WTC11 (cell line): ENCODE measurements around the gene PDZD2. TPM values are rescaled to one million over a fixed set of nuclear protein-coding genes. Genes with fewer than 3 reads are reported as not detected.

Experiments
- ATAC-seq: fragments of 200-7000 bp; cut with Tn5 transposase; 2 replicates; pipeline ENCODE4 v1.10.0; 2021; ENCODE audit warnings: mild to moderate bottlenecking, moderate library complexity
- CTCF ChIA-PET: fragments of 300-600 bp; sonication (Branson Sonifier 250); formaldehyde crosslinking; loops from one replicate; lab custom pipeline; 2021; ENCODE audit warnings: antibody characterized with exemption; lab: Charles Lee
- POLR2A ChIA-PET: fragments of 350-600 bp; sonication (Branson Sonifier 250); formaldehyde crosslinking; loops from one replicate; lab custom pipeline; 2021; ENCODE audit warnings: antibody characterized with exemption; lab: Charles Lee
- DNase-seq: peaks from one replicate; pipeline ENCODE4 v3.0.0; 2021; ENCODE audit warnings: low spot score
- H3K27ac Mint-ChIP-seq: 2 replicates; pipeline ENCODE4 v1.8.0; 2021; ENCODE audit warnings: mixed read lengths
- H3K27me3 Mint-ChIP-seq: 2 replicates; pipeline ENCODE4 v1.8.0; 2021; ENCODE audit warnings: low read depth, mild to moderate bottlenecking, moderate library complexity, mixed read lengths
- H3K36me3 Mint-ChIP-seq: 2 replicates; pipeline ENCODE4 v1.8.0; 2021; ENCODE audit warnings: mixed read lengths
- H3K4me1 Mint-ChIP-seq: 2 replicates; pipeline ENCODE4 v1.8.0; 2022; ENCODE audit warnings: mixed read lengths
- H3K4me3 Mint-ChIP-seq: 2 replicates; pipeline ENCODE4 v1.8.0; 2021; ENCODE audit warnings: mild to moderate bottlenecking, moderate library complexity, mixed read lengths
- H3K9me3 Mint-ChIP-seq: 2 replicates; pipeline ENCODE4 v1.8.0; 2021; ENCODE audit warnings: mixed read lengths
- ELF4 ChIP-seq: sonication (generic); formaldehyde crosslinking; IDR thresholded peaks from 2 replicates; pipeline ENCODE4 v1.8.1; 2022; ENCODE audit warnings: low read depth, mild to moderate bottlenecking, moderate library complexity, missing genetic modification reagents
- GABPB1 ChIP-seq: sonication (generic); formaldehyde crosslinking; IDR thresholded peaks from 2 replicates; pipeline ENCODE4 v1.8.1; 2023; ENCODE audit warnings: mild to moderate bottlenecking, missing genetic modification reagents
- GTF2I ChIP-seq: fragments of 250-450 bp; sonication (Bioruptor Pico); conservative IDR thresholded peaks from 2 replicates; pipeline ENCODE4 v1.4.0; 2021; ENCODE audit warnings: mild to moderate bottlenecking
- HMGA2 ChIP-seq: fragments of 250-450 bp; sonication (Bioruptor Pico); IDR thresholded peaks from 2 replicates; pipeline ENCODE4 v1.4.0; 2021; ENCODE audit warnings: mild to moderate bottlenecking, moderate library complexity
- NFATC4 ChIP-seq: fragments of 250-450 bp; sonication (Bioruptor Pico); IDR thresholded peaks from 2 replicates; pipeline ENCODE4 v1.9.0; 2021; ENCODE audit warnings: mild to moderate bottlenecking
- NFYB ChIP-seq: sonication (generic); formaldehyde crosslinking; conservative IDR thresholded peaks from 2 replicates; pipeline ENCODE4 v1.8.0; 2022; ENCODE audit warnings: low read depth, missing genetic modification reagents
- SMAD3 ChIP-seq: sonication (generic); formaldehyde crosslinking; IDR thresholded peaks from 2 replicates; pipeline ENCODE4 v1.8.0; 2022; ENCODE audit warnings: missing genetic modification reagents, mild to moderate bottlenecking, borderline replicate concordance
- SOX15 ChIP-seq: fragments of 250-450 bp; sonication (Bioruptor Pico); IDR thresholded peaks from 2 replicates; pipeline ENCODE4 v1.9.0; 2021; ENCODE audit warnings: mild to moderate bottlenecking
- TEAD4 ChIP-seq: sonication (generic); formaldehyde crosslinking; IDR thresholded peaks from 2 replicates; pipeline ENCODE4 v1.8.0; 2022; ENCODE audit warnings: mild to moderate bottlenecking, missing genetic modification reagents
- TP53 ChIP-seq: sonication (generic); formaldehyde crosslinking; IDR thresholded peaks from 2 replicates; pipeline ENCODE4 v1.8.1; 2023; ENCODE audit warnings: mild to moderate bottlenecking, missing genetic modification reagents
- ZNF317 ChIP-seq: sonication (generic); formaldehyde crosslinking; IDR thresholded peaks from 2 replicates; pipeline ENCODE4 v1.8.1; 2023; ENCODE audit warnings: low read depth, mild to moderate bottlenecking, moderate library complexity, missing genetic modification reagents, borderline replicate concordance
- total RNA-seq: library from RNA; stranded (reverse); gene quantifications from 3 replicates; pipeline ENCODE4 v1.2.3, GENCODE V29; 2021
- TF ChIP-seq, protein P1 (sequence below): sonication (generic); formaldehyde crosslinking; IDR thresholded peaks from 2 replicates; pipeline ENCODE4 v1.8.0; 2022; ENCODE audit warnings: missing genetic modification reagents
- TF ChIP-seq, protein P2 (sequence below): fragments of 250-450 bp; sonication (Bioruptor Pico); conservative IDR thresholded peaks from 2 replicates; pipeline ENCODE4 v1.9.0; 2021; ENCODE audit warnings: mild to moderate bottlenecking
- TF ChIP-seq, protein P3 (sequence below): sonication (generic); formaldehyde crosslinking; conservative IDR thresholded peaks from 2 replicates; pipeline ENCODE4 v1.8.1; 2023; ENCODE audit warnings: mild to moderate bottlenecking, low read depth, missing genetic modification reagents, moderate library complexity
- TF ChIP-seq, protein P4 (sequence below): fragments of 250-450 bp; sonication (Bioruptor Pico); IDR thresholded peaks from 2 replicates; pipeline ENCODE4 v2.1.2; 2022; ENCODE audit warnings: mild to moderate bottlenecking, moderate library complexity

Gene PDZD2
- total RNA-seq, 1 experiment from 2014 or later, result 11.4 TPM

DNA sequence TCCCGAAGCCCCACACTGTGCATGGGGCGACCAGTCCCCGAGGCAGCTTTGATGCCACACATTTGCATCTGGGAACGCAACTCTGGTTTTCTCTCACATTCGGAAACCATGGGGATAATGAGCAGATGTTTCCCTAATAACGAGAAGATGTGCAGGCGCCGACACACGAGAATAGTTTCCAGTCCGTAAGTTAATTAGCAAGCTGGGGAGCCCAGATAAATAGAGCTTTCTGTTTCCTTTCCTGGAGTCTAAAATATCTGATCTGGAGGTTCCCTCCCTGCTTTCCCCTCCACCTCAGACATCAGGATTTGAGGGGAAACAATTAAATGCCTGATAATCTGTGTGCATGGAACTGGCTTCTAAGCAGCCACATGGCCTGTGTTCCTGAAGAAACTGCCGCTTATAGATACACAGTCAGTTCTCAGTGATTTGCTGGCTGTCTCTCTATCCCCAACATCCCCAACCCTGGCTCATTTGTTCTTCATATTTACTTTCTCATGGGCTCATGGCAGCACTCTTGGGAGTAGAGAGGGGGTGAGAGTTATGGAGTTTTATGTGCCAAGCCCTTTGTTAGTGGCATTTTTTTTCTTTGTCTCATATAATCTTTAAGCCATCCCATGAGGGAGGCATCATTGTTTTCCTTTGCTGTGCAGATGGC, 62.8 kb downstream of the PDZD2 start:
- Mint-ChIP-seq H3K4me3 (no peak overlapping the region), H3K9me3 (no peaks in the 10 kb centered on the region)
- no peak for DNase-seq
- CTCF ChIA-PET, result interaction anchor here (0.9 to 1.0 kb wide), 2 partner anchors 107 to 318 kb away, joined by 4 to 5 read pairs; no protein-coding TSS in a partner anchor
- no peak for ATAC-seq
- no peak for TF ChIP-seq TEAD4
- TF ChIP-seq SOX15 (CRISPR knock-in tag), result no peak
- TF ChIP-seq ELF4 (CRISPR knock-in tag), result no peak
- TF ChIP-seq, protein P1, sequence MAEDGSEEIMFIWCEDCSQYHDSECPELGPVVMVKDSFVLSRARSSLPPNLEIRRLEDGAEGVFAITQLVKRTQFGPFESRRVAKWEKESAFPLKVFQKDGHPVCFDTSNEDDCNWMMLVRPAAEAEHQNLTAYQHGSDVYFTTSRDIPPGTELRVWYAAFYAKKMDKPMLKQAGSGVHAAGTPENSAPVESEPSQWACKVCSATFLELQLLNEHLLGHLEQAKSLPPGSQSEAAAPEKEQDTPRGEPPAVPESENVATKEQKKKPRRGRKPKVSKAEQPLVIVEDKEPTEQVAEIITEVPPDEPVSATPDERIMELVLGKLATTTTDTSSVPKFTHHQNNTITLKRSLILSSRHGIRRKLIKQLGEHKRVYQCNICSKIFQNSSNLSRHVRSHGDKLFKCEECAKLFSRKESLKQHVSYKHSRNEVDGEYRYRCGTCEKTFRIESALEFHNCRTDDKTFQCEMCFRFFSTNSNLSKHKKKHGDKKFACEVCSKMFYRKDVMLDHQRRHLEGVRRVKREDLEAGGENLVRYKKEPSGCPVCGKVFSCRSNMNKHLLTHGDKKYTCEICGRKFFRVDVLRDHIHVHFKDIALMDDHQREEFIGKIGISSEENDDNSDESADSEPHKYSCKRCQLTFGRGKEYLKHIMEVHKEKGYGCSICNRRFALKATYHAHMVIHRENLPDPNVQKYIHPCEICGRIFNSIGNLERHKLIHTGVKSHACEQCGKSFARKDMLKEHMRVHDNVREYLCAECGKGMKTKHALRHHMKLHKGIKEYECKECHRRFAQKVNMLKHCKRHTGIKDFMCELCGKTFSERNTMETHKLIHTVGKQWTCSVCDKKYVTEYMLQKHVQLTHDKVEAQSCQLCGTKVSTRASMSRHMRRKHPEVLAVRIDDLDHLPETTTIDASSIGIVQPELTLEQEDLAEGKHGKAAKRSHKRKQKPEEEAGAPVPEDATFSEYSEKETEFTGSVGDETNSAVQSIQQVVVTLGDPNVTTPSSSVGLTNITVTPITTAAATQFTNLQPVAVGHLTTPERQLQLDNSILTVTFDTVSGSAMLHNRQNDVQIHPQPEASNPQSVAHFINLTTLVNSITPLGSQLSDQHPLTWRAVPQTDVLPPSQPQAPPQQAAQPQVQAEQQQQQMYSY, result no peak
- TF ChIP-seq TP53 (CRISPR knock-in tag), result no peak
- no peak for TF ChIP-seq ZNF317
- no peak for TF ChIP-seq GTF2I (CRISPR knock-in tag)
- TF ChIP-seq, all 79 proteins: peak for 0
- Mint-ChIP-seq H3K4me1 (peaks cover 22% of the 10 kb centered on the region), H3K36me3 (no peaks in the 10 kb centered on the region), H3K27ac (peak overlapping the region; percentile 31; the same call in 1 of the 2 replicates), H3K27me3 (no peaks in the 10 kb centered on the region; the same call in 1 of the 2 replicates)
- POLR2A ChIA-PET, result interaction anchor here (0.6 kb wide), 2 partner anchors 29 to 409 kb away, joined by 3 to 4 read pairs; no protein-coding TSS in a partner anchor

DNA sequence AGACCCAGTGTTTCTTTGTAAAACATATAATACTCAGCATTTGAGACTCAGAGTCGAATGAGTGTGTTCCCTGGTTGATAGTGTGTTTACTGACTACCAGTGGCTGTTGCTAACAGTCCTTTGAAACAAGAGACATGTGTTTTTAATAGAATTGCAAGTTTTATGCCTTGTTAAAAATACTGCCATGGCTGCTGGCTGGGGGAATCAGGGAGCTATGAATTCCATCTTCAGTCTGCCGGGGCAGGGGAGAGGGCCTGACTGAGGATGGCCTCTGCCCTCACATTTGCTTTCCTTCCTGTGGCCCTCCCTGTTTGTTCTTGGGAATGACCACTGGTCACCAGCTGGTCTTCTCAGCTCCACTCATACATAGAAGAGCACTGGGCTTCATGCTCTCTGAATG, 63.8 kb downstream of the PDZD2 start:
- ATAC-seq, result no peak
- Mint-ChIP-seq H3K36me3 (no peaks in the 10 kb centered on the region), H3K27ac (no peak overlapping the region), H3K4me3 (no peak overlapping the region), H3K27me3 (no peaks in the 10 kb centered on the region; the same call in 1 of the 2 replicates), H3K9me3 (no peaks in the 10 kb centered on the region), H3K4me1 (peaks cover 23% of the 10 kb centered on the region)
- TF ChIP-seq TP53 (CRISPR knock-in tag) (no peak), ZNF317 (no peak), NFATC4 (CRISPR knock-in tag) (no peak), SMAD3 (CRISPR knock-in tag) (no peak), HMGA2 (CRISPR knock-in tag) (no peak), NFYB (no peak), GABPB1 (CRISPR knock-in tag) (no peak)
- TF ChIP-seq, protein P2, sequence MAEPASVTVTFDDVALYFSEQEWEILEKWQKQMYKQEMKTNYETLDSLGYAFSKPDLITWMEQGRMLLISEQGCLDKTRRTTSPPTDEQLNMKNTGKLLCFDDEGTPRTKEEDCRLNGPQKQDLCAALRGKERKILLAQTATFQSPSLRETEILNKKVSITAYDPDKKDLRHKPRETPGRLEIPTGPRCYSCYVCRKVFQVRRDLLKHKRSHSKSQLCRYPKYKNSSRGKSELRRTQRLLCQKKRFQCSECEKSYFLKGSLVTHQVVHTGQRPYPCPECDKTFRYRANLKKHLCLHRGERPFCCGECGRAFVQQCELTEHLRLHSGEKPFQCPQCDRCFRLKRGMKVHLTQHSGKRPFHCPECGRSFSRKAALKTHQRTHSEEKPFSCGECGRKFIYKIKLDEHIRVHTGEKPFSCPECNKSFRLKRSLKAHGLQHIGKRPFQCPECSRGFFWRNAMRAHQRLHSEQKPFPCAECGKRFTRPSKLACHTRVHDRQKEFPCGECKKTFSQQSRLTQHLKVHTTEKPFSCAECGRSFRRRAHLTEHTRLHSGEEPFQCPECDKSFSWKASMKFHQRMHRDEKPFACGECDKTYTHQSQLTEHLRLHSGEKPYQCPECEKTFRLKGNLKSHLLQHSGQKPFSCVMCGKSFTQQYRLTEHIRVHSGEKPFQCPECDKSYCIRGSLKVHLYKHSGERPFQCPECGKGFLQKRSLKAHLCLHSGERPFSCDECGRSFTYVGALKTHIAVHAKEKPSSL (CRISPR knock-in tag), result no peak
- TF ChIP-seq, protein P3, sequence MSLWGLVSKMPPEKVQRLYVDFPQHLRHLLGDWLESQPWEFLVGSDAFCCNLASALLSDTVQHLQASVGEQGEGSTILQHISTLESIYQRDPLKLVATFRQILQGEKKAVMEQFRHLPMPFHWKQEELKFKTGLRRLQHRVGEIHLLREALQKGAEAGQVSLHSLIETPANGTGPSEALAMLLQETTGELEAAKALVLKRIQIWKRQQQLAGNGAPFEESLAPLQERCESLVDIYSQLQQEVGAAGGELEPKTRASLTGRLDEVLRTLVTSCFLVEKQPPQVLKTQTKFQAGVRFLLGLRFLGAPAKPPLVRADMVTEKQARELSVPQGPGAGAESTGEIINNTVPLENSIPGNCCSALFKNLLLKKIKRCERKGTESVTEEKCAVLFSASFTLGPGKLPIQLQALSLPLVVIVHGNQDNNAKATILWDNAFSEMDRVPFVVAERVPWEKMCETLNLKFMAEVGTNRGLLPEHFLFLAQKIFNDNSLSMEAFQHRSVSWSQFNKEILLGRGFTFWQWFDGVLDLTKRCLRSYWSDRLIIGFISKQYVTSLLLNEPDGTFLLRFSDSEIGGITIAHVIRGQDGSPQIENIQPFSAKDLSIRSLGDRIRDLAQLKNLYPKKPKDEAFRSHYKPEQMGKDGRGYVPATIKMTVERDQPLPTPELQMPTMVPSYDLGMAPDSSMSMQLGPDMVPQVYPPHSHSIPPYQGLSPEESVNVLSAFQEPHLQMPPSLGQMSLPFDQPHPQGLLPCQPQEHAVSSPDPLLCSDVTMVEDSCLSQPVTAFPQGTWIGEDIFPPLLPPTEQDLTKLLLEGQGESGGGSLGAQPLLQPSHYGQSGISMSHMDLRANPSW (CRISPR knock-in tag), result no peak
- TF ChIP-seq, protein P4, sequence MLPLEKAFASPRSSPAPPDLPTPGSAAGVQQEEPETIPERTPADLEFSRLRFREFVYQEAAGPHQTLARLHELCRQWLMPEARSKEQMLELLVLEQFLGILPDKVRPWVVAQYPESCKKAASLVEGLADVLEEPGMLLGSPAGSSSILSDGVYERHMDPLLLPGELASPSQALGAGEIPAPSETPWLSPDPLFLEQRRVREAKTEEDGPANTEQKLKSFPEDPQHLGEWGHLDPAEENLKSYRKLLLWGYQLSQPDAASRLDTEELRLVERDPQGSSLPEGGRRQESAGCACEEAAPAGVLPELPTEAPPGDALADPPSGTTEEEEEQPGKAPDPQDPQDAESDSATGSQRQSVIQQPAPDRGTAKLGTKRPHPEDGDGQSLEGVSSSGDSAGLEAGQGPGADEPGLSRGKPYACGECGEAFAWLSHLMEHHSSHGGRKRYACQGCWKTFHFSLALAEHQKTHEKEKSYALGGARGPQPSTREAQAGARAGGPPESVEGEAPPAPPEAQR (CRISPR knock-in tag), result no peak
- CTCF ChIA-PET, result interaction anchor here (1.0 kb wide), 2 partner anchors 13 to 21 kb away, joined by 3 read pairs; no protein-coding TSS in a partner anchor
- no peak for DNase-seq
- POLR2A ChIA-PET, result interaction anchor here (0.6 kb wide), 1 partner anchor 409 kb away, joined by 4 read pairs; no protein-coding TSS in a partner anchor
